Testis (tissue), 2 donors: Measurements from ENCODE around the gene PAXX.

ENCODE experiments used
- CTCF ChIP-seq, 3 experiments: fragments of 450-650 bp in 2 of 3; fragments of 200-600 bp in 1 of 3; sonication (generic) in 1 of 3; IDR thresholded peaks; one replicate each; pipeline ENCODE4 v1.5.1; 2016 to 2019; ENCODE audit warnings: antibody characterized with exemption in 3 of 3, mild to moderate bottlenecking in 2 of 3, moderate library complexity in 1 of 3
- POLR2A ChIP-seq: fragments of 450-650 bp; IDR thresholded peaks from one replicate; pipeline ENCODE4 v1.6.1; 2017; ENCODE audit warnings: antibody characterized with exemption, mild to moderate bottlenecking, moderate library complexity

- TF ChIP-seq CTCF (IDR thresholded peaks at IDR 0.05), result no peak
- TF ChIP-seq POLR2A, result no peak
Observed at GRCh38 chr9:136946228-136947027, 45.8 kb upstream of the PAXX start.
